H1 (cell line): ENCODE results near the gene PCCA. TPM values are rescaled to one million over a fixed set of nuclear protein-coding genes. Genes with fewer than 3 reads are reported as not detected.

Experiments
- CHD7 ChIP-seq: fragments of 300-600 bp; sonication (generic); IDR thresholded peaks from 2 replicates; pipeline ENCODE4 v1.7.1; 2012; ENCODE audit warnings: low read length, moderate library complexity, mild to moderate bottlenecking, inconsistent platforms; ENCODE audit not compliant: insufficient replicate concordance
- CREB1 ChIP-seq: IDR thresholded peaks from 2 replicates; pipeline ENCODE4 v1.6.1; 2012; ENCODE audit warnings: inconsistent platforms
- polyA plus RNA-seq, 7 experiments: library from polyadenylated mRNA; depleted of rRNA in 3 of 7; stranded (reverse) in 5 of 7; unstranded in 2 of 7; fragments of >200 nt in 5 of 7; fragments of 200-250 nt in 2 of 7; gene quantifications; 1 replicate in 5 of 7; 2 replicates in 1 of 7; 4 replicates in 1 of 7; pipeline versions ENCODE4 v1.2.1 to v1.2.3, GENCODE V29; 2011 to 2013; ENCODE audit warnings: missing spikeins in 2 of 7, mixed read lengths in 2 of 7
- total RNA-seq: library from RNA; stranded (reverse); fragmentation: NEBNext Ultra II Directional; extraction: Animal tissue kit (Norgen Biotek cat#: 25700); gene quantifications from 2 replicates; pipeline ENCODE4 v1.2.1, GENCODE V29; 2021

PCCA gene
- total and polyA plus RNA-seq, 2 of the 8 experiments (the other 6 are each of a cell fraction or from before 2014, with no cell fraction given): 18.4 to 49.8 TPM

GRCh38 chr13:100196375-100196774 is 107.5 kb downstream of the PCCA start (continued):
- TF ChIP-seq CHD7 (no peak), CREB1 (no peak)
